Measurements from ENCODE around the gene GPR101.
"Not testable (repeated sequence)": the region's sequence is repeated elsewhere in the genome, so short reads cannot be mapped to it uniquely, and the experiment has no call there.

Gene GPR101

DNA sequence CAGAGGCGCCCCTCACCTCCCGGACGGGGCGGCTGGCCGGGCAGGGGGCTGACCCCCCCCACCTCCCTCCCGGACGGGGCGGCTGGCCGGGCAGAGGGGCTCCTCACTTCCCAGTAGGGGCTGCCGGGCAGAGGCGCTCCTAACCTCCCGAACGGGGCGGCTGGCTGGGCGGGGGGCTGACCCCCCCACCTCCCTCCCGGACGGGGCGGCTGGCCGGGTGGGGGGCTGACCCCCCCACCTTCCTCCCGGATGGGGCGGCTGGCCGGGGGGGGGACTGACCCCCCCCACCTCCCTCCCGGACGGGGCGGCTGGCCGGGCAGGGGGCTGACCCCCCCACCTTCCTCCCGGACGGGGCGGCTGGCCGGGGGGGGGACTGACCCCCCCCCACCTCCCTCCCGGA is 33.6 kb downstream of the GPR101 start:
- DNase-seq, result not testable (repeated sequence)

DNA sequence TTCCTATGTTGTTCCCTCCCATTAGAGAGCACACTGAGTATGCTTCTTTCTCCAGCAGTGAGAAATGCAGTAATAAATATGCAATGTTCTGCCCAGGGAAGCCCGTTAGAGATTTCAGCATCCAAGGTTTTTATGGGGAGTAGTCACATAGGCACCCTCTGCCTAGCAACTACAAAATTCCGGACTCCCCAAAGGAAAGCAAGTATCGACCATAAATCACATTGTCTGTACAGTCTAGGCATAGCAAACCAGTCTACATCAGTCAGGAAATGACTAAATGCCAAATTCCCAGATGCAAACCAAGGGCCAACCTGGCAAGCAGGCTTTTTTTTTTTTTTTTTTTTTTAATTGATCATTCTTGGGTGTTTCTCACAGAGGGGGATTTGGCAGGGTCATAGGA is 34.8 kb downstream of the GPR101 start:
- DNase-seq, result peak; percentile 17
